Activated CD4-positive, CD25-positive, alpha-beta regulatory T cell treated with anti-CD3 and anti-CD28 coated beads, Interleukin-2, amount 50 U/mL, for 24 hours (primary cell): ENCODE data around the gene LMTK2.

Experiments
- ATAC-seq, 2 donors: fragments of 150-1000 bp; cut with Tn5 transposase; one replicate each; pipeline ENCODE4 v1.10.0; 2021; ENCODE audit warnings: mild to moderate bottlenecking in 1 of 2, moderate library complexity in 1 of 2

Gene LMTK2

DNA sequence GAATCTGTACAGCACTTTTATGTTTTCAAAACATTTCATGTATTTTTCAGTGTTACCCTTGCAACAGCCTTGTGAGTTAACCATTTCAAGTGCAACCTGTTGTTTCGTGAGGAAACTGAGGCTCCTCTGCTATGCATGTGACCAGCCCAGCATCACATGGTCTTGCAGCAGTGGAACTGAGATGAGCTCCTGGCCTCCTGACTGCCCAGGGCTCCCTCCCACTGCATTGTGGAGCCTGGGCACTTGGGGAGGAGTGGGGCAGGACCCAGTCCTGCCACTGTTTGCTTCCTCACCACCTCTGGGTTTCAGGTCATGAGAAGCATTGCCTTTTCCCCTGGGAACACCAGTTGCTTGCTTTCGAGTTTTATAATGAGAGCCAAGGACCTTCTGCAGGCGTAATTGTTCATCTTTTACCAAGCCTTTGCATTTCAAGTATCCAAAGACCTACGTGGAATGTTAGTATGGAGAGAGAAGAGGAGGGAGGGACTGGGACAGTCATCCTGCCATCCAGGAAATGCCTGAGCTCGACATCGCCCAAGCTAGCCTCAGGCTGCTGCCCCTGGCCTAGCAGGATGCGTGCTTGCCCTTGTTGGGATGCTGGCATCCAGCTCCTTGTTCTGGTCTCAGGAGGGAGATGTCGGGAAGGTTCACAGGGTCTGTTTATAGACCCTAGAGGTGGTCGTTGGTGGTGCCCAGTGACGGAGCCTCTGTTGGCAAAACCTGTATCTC is 72.3 kb downstream of the LMTK2 start:
- no peak for ATAC-seq

DNA sequence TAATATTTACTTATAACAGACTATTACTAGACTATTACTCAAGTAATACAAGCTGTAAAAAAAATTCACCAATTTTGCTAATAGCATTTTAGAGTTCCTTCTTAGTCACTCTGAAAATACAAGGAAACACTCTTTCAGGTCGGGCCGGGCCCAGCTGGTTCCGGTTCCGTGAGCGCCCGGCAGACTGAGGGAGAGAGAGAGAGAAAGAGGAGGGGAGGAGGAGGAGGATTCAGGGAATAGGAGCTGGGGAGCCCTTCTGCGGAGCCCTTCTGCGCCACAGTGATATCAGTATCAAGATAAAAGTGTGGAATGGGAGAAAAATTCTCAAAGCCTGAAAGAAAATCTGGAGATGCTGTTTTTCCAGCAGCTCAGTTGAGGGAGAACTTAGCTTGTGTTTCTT is 74.1 kb downstream of the LMTK2 start:
- ATAC-seq: no peak

DNA sequence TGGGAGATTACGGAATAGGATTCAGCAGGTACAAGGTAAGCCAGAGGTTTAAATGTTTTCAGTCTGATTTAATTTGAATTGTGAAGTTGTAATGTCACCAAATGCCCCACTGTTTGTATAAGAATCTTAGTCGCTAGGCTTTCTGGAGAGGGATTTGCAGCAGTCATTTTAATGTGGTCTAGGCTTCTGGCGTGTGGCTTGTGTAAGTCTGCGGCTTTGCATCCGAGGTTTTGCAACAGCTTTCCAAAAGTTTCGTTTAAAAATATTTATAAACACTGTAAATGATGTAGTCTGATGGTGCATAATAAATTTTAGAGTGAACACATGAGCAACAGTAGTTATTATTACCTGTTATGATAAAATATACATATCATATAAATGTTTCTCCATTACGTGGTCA is 78.4 kb downstream of the LMTK2 start:
- ATAC-seq: no peak

- no peak for ATAC-seq
Measured at GRCh38 chr7:98186452-98187137, 79.9 kb downstream of the LMTK2 start.

GRCh38 chr7:98187138-98187502 is 80.5 kb downstream of the LMTK2 start:
- no peak for ATAC-seq

- no peak for ATAC-seq
Measured at GRCh38 chr7:98189559-98189958, 82.9 kb downstream of the LMTK2 start.

GRCh38 chr7:98191668-98192431 is 85.2 kb downstream of the LMTK2 start:
- no peak for ATAC-seq

DNA sequence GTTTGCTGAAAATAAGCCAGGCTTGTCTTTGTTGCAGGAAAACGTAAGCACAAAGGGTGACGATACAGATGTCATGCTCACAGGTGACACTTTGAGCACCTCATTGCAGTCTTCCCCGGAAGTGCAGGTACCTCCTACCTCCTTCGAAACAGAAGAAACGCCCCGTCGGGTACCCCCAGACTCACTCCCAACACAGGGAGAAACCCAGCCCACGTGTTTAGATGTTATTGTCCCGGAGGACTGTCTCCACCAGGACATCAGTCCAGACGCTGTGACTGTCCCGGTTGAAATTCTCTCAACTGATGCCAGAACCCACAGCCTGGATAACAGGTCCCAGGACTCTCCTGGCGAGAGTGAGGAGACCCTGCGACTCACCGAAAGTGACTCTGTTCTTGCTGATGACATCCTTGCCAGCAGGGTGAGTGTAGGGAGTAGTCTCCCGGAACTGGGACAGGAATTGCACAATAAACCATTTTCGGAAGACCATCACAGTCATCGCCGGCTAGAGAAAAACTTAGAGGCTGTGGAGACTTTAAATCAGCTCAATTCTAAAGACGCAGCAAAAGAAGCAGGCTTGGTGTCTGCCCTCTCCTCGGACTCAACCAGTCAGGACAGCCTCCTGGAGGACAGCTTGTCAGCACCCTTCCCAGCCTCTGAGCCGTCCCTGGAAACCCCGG is 86.3 kb downstream of the LMTK2 start:
- no peak for ATAC-seq

GRCh38 chr7:98193474-98194180 is 87.0 kb downstream of the LMTK2 start:
- no peak for ATAC-seq

DNA sequence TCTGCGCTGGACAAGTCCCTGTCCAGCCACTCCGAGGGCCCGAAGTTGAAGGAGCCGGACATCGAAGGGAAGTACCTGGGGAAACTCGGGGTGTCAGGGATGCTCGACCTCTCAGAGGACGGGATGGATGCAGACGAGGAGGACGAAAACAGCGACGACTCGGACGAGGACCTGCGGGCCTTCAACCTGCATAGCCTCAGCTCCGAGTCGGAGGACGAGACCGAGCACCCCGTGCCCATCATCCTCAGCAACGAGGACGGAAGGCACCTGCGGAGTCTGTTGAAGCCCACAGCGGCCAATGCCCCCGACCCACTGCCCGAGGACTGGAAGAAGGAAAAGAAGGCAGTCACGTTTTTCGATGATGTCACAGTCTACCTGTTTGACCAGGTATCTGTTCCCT is 87.5 kb downstream of the LMTK2 start:
- no peak for ATAC-seq

DNA sequence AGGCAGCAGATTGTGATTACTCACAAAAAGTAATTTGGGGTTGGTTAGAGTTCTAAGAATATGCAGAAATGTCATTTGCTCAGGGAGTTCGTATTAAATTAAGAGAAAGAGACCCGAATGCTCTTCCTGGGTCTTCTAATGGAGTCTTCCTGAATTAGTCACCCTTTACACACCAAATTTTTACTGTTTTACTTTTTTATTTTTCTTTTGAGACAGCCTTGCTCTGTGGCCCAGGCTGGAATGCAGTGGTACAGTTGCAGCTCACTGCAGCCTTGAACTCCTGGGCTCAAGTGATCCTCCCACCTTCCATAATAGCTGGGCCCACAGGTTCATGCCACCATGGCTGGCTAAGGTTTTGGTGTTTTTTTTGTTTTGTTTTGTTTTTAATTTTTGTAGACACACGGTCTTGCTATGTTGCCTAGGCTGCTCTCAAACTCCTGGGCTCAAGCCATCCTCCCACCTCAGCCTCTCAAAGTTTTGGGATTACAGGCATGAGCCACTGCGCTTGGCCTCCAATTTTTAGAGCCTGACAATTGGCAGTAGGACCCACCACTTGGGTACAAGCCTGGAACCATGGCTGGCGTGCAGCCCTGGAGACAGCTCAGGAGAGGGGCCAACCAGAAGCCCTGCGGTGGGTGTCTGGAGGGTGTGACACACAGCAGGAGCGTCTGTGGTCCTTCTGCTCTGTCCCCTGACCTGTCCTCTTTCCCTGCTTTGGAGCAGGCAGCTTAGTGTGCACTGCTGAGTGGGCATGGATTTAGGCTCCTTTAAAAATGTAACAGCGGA is 88.2 kb downstream of the LMTK2 start:
- ATAC-seq: no peak

DNA sequence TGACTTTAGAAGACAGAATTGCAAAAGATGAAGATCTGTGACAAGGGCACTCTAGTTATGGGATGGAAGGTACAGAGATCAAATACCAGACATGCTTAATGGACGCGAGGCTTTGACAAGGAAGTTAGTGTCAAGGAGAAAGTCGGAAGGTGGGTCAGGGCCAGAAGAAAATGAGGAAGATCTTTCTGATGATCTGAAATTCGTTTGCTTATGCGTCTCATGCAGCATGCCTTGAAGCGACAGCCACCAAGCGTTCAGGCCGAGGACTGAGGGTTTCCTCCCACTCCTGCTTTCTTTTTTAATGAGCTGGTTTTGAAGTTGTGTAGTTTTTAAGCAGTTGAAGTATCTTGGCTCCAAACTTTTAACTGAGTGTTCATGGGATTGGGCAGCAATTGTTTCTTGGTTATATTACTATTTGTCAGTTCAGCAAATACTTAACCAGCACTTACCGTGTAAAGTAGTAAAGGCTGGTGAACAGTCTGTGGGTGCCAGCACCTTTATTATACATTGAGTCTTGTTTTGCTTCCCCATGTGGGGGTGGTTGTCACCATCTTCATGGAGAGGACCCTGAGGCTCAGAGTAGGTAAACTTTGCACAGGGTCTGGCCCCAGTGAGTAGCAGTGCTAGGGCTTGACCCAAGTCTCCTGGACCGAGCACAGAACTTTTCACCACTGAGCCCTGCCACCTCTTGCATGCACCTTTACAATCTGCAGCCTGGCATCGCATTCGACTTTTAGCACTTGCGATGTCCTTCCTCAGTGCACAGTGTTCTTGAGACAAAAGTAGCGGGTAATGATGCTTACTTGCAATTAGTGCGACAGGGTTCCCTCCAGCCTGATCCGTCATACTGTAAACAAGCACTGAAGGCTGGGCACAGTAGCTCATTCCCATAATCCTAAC is 90.3 kb downstream of the LMTK2 start:
- ATAC-seq: no peak

GRCh38 chr7:98199131-98199530 is 92.5 kb downstream of the LMTK2 start:
- ATAC-seq: no peak

- ATAC-seq: peak; percentile 24 to 29
Measured at GRCh38 chr7:98200364-98200763, 93.7 kb downstream of the LMTK2 start.

DNA sequence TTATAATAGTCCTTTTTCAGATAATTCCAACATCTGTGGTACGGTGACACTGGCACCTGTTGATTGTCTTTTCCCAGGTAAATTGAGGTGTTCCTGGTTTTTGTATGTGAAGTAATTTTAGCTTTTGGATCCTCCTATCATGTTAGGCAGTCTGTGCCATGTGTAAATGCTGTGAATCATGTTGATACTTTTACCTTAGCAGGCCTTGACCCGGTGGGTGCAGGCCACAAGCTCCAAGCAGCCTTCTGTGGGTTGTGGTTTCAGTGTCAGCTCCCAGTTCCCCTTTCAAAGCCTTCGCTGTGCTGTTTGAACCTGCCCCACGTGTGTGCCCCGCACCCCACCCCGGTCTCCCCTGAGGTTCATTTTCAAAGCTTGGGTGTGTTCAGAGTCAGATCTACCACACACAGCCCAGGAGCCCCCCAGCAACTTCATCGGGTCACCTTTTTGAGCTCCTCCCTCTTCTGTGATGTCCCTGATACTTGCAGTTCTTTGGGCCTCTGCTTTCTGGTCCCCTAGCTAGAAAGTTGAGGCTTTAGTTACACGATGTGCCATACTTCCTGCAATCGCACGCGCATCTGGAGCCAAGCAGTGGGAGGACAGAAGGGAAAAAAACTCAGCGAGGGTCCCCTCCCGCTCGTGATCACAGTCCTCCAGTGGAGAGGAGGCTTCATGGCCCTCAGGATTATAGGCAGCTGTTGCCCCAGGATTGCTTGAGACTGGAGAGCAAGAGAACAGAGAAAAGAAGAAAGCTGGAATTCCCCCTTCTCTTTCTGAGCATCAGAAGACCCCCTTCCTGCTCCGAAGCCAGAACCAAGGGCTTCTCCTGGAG is 95.9 kb downstream of the LMTK2 start:
- peak; percentile 90 to 91 for ATAC-seq

GRCh38 chr7:98203261-98203963 is 96.8 kb downstream of the LMTK2 start:
- ATAC-seq: no peak

GRCh38 chr7:98203964-98204605 is 97.4 kb downstream of the LMTK2 start:
- ATAC-seq: no peak

DNA sequence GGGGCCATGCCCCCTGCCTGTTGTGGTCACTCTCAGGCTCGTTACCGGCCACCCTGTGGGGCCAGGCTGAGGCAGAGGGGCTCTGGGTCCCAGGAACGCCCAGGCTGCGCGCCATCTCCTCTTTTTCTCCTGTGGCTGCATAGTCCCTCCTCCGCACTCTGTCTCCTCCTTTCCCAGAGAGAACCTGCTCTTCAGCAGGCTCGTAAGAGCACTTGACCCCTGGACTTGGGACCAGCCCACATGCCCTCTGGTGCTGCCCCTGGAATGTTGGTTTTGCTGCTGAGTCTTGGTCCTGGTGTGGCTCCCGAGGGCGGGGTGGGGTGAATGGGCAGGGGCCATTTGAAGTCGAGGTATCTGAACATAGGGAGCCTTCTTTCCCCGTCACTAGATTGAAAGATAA is 98.0 kb downstream of the LMTK2 start:
- ATAC-seq: no peak
